Neural progenitor cell (in vitro differentiated cells): ENCODE data around the gene CA12. TPM values are rescaled to one million over a fixed set of nuclear protein-coding genes. Genes with fewer than 3 reads are reported as not detected.
"Not testable (repeated sequence)": the region's sequence is repeated elsewhere in the genome, so short reads cannot be mapped to it uniquely, and the experiment has no call there.

Experiments used
- DNase-seq: peaks from one replicate; pipeline ENCODE4 v3.0.0-alpha.2; 2016; ENCODE audit warnings: low spot score
- H2AFZ ChIP-seq: fragments of 200-600 bp; sonication (generic); replicated peaks from 2 replicates; pipeline ENCODE4 v1.6.1; 2016; ENCODE audit warnings: antibody characterized with exemption
- H3F3A ChIP-seq: fragments of 200-600 bp; sonication (generic); 2 replicates; pipeline ENCODE4 v1.6.1; 2016; ENCODE audit warnings: antibody characterized with exemption, low read depth
- H3K27ac ChIP-seq: fragments of 200-600 bp; sonication (generic); 2 replicates; pipeline ENCODE4 v1.5.1; 2016; ENCODE audit warnings: mild to moderate bottlenecking
- H3K27me3 ChIP-seq: fragments of 200-600 bp; sonication (generic); 2 replicates; pipeline ENCODE4 v1.6.1; 2016; ENCODE audit warnings: mild to moderate bottlenecking, moderate library complexity
- H3K36me3 ChIP-seq: fragments of 200-600 bp; sonication (generic); 2 replicates; pipeline ENCODE4 v1.5.1; 2016
- H3K4me1 ChIP-seq: fragments of 200-600 bp; sonication (generic); 2 replicates; pipeline ENCODE4 v1.6.1; 2016; ENCODE audit warnings: mixed run types
- H3K4me2 ChIP-seq: fragments of 200-600 bp; sonication (generic); 2 replicates; pipeline ENCODE4 v1.6.1; 2016
- H3K4me3 ChIP-seq: fragments of 200-600 bp; sonication (generic); 2 replicates; pipeline ENCODE4 v1.5.1; 2016
- H3K79me2 ChIP-seq: fragments of 200-600 bp; sonication (generic); 2 replicates; pipeline ENCODE4 v1.6.1; 2016; ENCODE audit warnings: low read depth
- H3K9ac ChIP-seq: fragments of 200-600 bp; sonication (generic); 2 replicates; pipeline ENCODE4 v1.6.1; 2016
- H3K9me3 ChIP-seq: fragments of 200-600 bp; sonication (generic); 2 replicates; pipeline ENCODE4 v1.5.1; 2016; ENCODE audit warnings: low read depth
- H4K20me1 ChIP-seq: fragments of 200-600 bp; sonication (generic); 2 replicates; pipeline ENCODE4 v1.6.1; 2016; ENCODE audit warnings: low read depth
- H3K27ac Mint-ChIP-seq: 3 replicates; pipeline ENCODE4 v1.8.0; 2021; ENCODE audit warnings: mixed read lengths
- H3K27me3 Mint-ChIP-seq: 2 replicates; pipeline ENCODE4 v1.8.0; 2022; ENCODE audit warnings: low read depth, mild to moderate bottlenecking, inconsistent platforms, moderate library complexity, mixed read lengths; ENCODE audit not compliant: insufficient read depth
- H3K36me3 Mint-ChIP-seq: 3 replicates; pipeline ENCODE4 v1.8.0; 2021; ENCODE audit warnings: mixed read lengths
- H3K4me1 Mint-ChIP-seq: 3 replicates; pipeline ENCODE4 v1.8.0; 2021; ENCODE audit warnings: mixed read lengths
- H3K4me3 Mint-ChIP-seq: 3 replicates; pipeline ENCODE4 v1.8.0; 2021; ENCODE audit warnings: mild to moderate bottlenecking, moderate library complexity, mixed read lengths
- H3K9me3 Mint-ChIP-seq: 3 replicates; pipeline ENCODE4 v1.8.0; 2020; ENCODE audit warnings: mixed read lengths
- EZH2 ChIP-seq: fragments of 200-600 bp; sonication (generic); IDR thresholded peaks from 2 replicates; pipeline ENCODE4 v1.6.1; 2017; ENCODE audit warnings: antibody characterized with exemption, mild to moderate bottlenecking, moderate library complexity
- EZH2phosphoT487 ChIP-seq: fragments of 200-600 bp; sonication (generic); IDR thresholded peaks from 2 replicates; pipeline ENCODE4 v1.6.1; 2017; ENCODE audit warnings: antibody characterized with exemption
- total RNA-seq: library from RNA; depleted of rRNA; stranded (reverse); fragments of >200 nt; gene quantifications from 2 replicates; pipeline ENCODE4 v1.2.3, GENCODE V29; 2015; ENCODE audit warnings: low replicate concordance
- TF ChIP-seq, protein P1 (sequence below): fragments of 200-600 bp; sonication (generic); IDR thresholded peaks from 2 replicates; pipeline ENCODE4 v1.5.1; 2017; ENCODE audit warnings: antibody characterized with exemption, mild to moderate bottlenecking

CA12 gene
- total RNA-seq, 1 donor from 2014 or later: 0.45 TPM

DNA sequence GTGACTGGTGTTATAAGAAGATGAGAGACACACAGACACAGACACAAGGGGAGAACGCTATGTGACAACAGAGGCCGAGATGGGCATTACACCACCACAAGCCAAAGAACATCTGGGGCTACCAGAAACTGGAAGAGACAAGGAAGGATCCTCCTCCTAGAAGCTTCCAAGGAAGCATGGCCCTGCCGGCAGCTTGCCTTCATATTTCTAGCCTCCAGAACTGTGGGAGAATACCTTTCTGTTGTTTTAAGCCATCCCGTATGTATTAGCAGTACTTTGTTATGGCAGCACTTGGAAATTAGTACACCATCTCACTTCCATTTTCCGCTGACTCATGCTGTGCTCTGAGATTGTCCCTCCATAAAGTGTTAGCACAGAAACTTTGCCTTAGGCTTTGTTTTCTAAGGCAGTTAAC, 38.7 kb upstream of the CA12 start:
- Histone ChIP-seq H3K36me3 (no peaks in the 10 kb centered on the region), H3F3A (no peaks in the 10 kb centered on the region), H3K9ac (no peak overlapping the region), H2AFZ (no peak overlapping the region), H3K9me3 (no peaks in the 10 kb centered on the region), H3K27ac (no peak overlapping the region), H3K79me2 (no peaks in the 10 kb centered on the region), H4K20me1 (no peaks in the 10 kb centered on the region), H3K4me1 (no peaks in the 10 kb centered on the region), H3K4me3 (no peak overlapping the region), H3K4me2 (no peak overlapping the region), H3K27me3 (no peaks in the 10 kb centered on the region)
- Mint-ChIP-seq H3K27me3 (peaks cover 4% of the 10 kb centered on the region), H3K27ac (peak overlapping the region; percentile 21), H3K4me1 (no peaks in the 10 kb centered on the region), H3K4me3 (no peak overlapping the region), H3K9me3 (peaks cover 6% of the 10 kb centered on the region), H3K36me3 (no peaks in the 10 kb centered on the region)
- DNase-seq: no peak
- TF ChIP-seq EZH2phosphoT487 (no peak), EZH2 (no peak)
- TF ChIP-seq, protein P1, sequence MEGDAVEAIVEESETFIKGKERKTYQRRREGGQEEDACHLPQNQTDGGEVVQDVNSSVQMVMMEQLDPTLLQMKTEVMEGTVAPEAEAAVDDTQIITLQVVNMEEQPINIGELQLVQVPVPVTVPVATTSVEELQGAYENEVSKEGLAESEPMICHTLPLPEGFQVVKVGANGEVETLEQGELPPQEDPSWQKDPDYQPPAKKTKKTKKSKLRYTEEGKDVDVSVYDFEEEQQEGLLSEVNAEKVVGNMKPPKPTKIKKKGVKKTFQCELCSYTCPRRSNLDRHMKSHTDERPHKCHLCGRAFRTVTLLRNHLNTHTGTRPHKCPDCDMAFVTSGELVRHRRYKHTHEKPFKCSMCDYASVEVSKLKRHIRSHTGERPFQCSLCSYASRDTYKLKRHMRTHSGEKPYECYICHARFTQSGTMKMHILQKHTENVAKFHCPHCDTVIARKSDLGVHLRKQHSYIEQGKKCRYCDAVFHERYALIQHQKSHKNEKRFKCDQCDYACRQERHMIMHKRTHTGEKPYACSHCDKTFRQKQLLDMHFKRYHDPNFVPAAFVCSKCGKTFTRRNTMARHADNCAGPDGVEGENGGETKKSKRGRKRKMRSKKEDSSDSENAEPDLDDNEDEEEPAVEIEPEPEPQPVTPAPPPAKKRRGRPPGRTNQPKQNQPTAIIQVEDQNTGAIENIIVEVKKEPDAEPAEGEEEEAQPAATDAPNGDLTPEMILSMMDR: no peak

- H3K27ac Mint-ChIP-seq: no peak overlapping the region
These were observed 37.2 kb upstream of the CA12 start for GRCh38 chr15:63418811-63419210.

DNA sequence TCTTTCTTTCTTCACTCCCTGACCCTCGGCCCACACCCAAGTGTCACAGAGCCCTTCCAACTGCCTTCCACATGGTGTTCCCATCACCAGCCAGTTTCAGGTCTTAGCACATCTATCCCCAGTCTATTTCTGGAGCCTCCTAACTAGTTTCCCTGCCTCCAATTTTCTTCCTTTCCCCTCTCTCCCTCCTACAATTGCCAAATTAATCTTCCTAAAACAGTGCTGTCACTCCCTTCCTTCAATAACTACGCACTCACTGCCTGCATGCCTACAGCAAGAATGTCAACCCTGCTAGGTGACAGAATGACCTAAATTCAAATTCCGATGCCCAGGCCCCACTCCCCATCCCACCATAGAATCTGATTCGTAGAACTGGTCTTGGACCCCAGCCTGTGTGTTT, 36.1 kb upstream of the CA12 start:
- Mint-ChIP-seq H3K27me3 (peaks cover 4% of the 10 kb centered on the region), H3K4me3 (no peak overlapping the region), H3K36me3 (no peaks in the 10 kb centered on the region), H3K4me1 (no peaks in the 10 kb centered on the region), H3K9me3 (peaks cover 4% of the 10 kb centered on the region), H3K27ac (no peak overlapping the region)
- H3K4me2 ChIP-seq: no peak overlapping the region
- no peaks in the 10 kb centered on the region for H3K4me1 ChIP-seq
- H3K79me2 ChIP-seq: no peaks in the 10 kb centered on the region
- H3K27ac ChIP-seq: no peak overlapping the region
- no peaks in the 10 kb centered on the region for H3K36me3 ChIP-seq
- DNase-seq: no peak
- H2AFZ ChIP-seq: no peak overlapping the region
- no peaks in the 10 kb centered on the region for H4K20me1 ChIP-seq
- H3F3A ChIP-seq: no peaks in the 10 kb centered on the region
- no peaks in the 10 kb centered on the region for H3K9me3 ChIP-seq
- H3K27me3 ChIP-seq: no peaks in the 10 kb centered on the region
- TF ChIP-seq, protein P1: no peak
- TF ChIP-seq EZH2 (no peak), EZH2phosphoT487 (no peak)
- H3K9ac ChIP-seq: no peak overlapping the region
- no peak overlapping the region for H3K4me3 ChIP-seq

More at GRCh38 chr15:63418811-63419210, 37.2 kb upstream of the CA12 start:
- no peaks in the 10 kb centered on the region for H3K79me2 ChIP-seq
- no peaks in the 10 kb centered on the region for H4K20me1 ChIP-seq
- peaks cover 4% of the 10 kb centered on the region for H3K9me3 Mint-ChIP-seq
- no peaks in the 10 kb centered on the region for H3K4me1 Mint-ChIP-seq
- no peaks in the 10 kb centered on the region for H3K36me3 Mint-ChIP-seq
- no peak overlapping the region for H3K9ac ChIP-seq
- H3K27me3 ChIP-seq: no peaks in the 10 kb centered on the region
- no peak overlapping the region for H3K4me3 Mint-ChIP-seq
- DNase-seq: no peak
- H3K4me3 ChIP-seq: no peak overlapping the region
- H3F3A ChIP-seq: no peaks in the 10 kb centered on the region
- H3K27ac ChIP-seq: no peak overlapping the region
- no peaks in the 10 kb centered on the region for H3K9me3 ChIP-seq
- no peak overlapping the region for H3K4me2 ChIP-seq
- H3K36me3 ChIP-seq: no peaks in the 10 kb centered on the region
- H3K27me3 Mint-ChIP-seq: peaks cover 4% of the 10 kb centered on the region
- no peak overlapping the region for H2AFZ ChIP-seq
- TF ChIP-seq EZH2phosphoT487: no peak
- TF ChIP-seq EZH2: no peak
- TF ChIP-seq, protein P1: no peak
- no peaks in the 10 kb centered on the region for H3K4me1 ChIP-seq

DNA sequence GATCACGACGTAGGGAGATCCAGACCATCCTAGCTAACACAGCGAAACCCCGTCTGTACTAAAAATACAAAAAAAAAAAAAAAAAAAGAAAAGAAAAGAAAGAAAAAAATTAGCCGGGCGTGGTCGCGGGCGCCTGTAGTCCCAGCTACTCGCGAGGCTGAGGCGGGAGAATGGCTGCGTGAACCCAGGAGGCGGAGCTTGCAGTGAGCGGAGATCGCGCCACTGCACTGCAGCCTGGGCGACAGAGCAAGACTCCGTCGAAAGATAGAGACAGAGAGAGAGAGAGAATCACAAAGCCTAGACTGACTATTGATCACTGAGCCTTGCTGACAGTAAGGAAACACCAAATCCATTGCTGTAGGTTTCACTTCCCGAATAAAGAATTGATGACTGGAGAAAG, 35.6 kb upstream of the CA12 start:
- not testable (repeated sequence) for H3K4me1 Mint-ChIP-seq, H4K20me1 ChIP-seq, H3K27me3 Mint-ChIP-seq, H3K79me2 ChIP-seq, DNase-seq, H3K27ac ChIP-seq, H3K4me2 ChIP-seq, H3K4me3 Mint-ChIP-seq, H3K9me3 Mint-ChIP-seq, H3K4me3 ChIP-seq, H3K9me3 ChIP-seq, H3F3A ChIP-seq, H2AFZ ChIP-seq, H3K36me3 ChIP-seq, H3K9ac ChIP-seq, H3K27ac Mint-ChIP-seq, H3K4me1 ChIP-seq, H3K27me3 ChIP-seq, H3K36me3 Mint-ChIP-seq
